OCI-LY1 (cell line): Measurements from ENCODE around the gene CTNNA3.

ENCODE experiments used
- EZH2 ChIP-seq: fragments of 200-600 bp; sonication (generic), shearing (Covaris generic); IDR thresholded peaks from 2 replicates; pipeline ENCODE4 v1.8.0; 2017; ENCODE audit warnings: borderline replicate concordance, mixed run types, mild to moderate bottlenecking, antibody characterized with exemption, low read length, moderate library complexity, mixed read lengths
- TF ChIP-seq, protein P1 (sequence below): fragments of 200-600 bp; sonication (generic), shearing (Covaris generic); IDR thresholded peaks from 2 replicates; pipeline ENCODE4 v1.5.1; 2017; ENCODE audit warnings: mild to moderate bottlenecking, antibody characterized with exemption, low read length, moderate library complexity, mixed read lengths

DNA sequence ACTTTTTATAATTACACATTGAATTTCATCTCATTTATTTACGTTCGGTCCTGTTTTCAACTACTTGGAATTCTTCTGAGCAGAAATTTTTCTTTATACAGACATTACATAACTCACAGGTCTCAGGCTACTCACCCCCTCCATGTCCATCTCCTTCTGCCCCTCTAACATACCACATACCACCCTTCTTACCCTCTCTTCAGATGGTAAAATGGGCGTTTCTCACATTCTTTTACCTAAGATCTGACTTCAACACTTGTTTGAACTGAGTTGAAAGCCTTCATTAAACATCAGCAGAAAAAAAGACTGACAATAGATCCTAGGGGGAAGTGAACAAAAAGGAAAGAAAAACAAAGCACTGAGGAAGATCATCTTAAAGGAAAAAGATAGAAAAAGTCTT is 309.7 kb downstream of the CTNNA3 start:
- TF ChIP-seq, protein P1, sequence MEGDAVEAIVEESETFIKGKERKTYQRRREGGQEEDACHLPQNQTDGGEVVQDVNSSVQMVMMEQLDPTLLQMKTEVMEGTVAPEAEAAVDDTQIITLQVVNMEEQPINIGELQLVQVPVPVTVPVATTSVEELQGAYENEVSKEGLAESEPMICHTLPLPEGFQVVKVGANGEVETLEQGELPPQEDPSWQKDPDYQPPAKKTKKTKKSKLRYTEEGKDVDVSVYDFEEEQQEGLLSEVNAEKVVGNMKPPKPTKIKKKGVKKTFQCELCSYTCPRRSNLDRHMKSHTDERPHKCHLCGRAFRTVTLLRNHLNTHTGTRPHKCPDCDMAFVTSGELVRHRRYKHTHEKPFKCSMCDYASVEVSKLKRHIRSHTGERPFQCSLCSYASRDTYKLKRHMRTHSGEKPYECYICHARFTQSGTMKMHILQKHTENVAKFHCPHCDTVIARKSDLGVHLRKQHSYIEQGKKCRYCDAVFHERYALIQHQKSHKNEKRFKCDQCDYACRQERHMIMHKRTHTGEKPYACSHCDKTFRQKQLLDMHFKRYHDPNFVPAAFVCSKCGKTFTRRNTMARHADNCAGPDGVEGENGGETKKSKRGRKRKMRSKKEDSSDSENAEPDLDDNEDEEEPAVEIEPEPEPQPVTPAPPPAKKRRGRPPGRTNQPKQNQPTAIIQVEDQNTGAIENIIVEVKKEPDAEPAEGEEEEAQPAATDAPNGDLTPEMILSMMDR, result no peak
- no peak for TF ChIP-seq EZH2
